Lower lobe of right lung (tissue), 2 donors: ENCODE results near the gene CUBN. TPM values are rescaled to one million over a fixed set of nuclear protein-coding genes. Genes with fewer than 3 reads are reported as not detected.

Experiments
- ATAC-seq, 2 donors: fragments of 200-7000 bp; cut with Tn5 transposase; one replicate each; pipeline ENCODE4 v1.9.1; 2020 to 2022; ENCODE audit warnings: mild to moderate bottlenecking in 2 of 2, moderate library complexity in 2 of 2
- DNase-seq: peaks from one replicate; pipeline ENCODE4 v3.0.0-alpha.2; 2020
- H3K27ac ChIP-seq: fragments of 200-600 bp; one replicate; pipeline ENCODE4 v1.8.0; 2022
- H3K27me3 ChIP-seq: fragments of 200-600 bp; one replicate; pipeline ENCODE4 v1.8.0; 2022; ENCODE audit warnings: low read depth
- H3K36me3 ChIP-seq: fragments of 200-600 bp; one replicate; pipeline ENCODE4 v1.8.0; 2022; ENCODE audit warnings: mild to moderate bottlenecking
- H3K4me1 ChIP-seq: fragments of 200-600 bp; one replicate; pipeline ENCODE4 v1.8.0; 2022
- H3K4me3 ChIP-seq: fragments of 200-600 bp; one replicate; pipeline ENCODE4 v1.8.0; 2022; ENCODE audit warnings: mild to moderate bottlenecking
- H3K9me3 ChIP-seq: fragments of 200-600 bp; one replicate; pipeline ENCODE4 v1.8.0; 2022
- intact Hi-C: fragments of 100-400 bp; cut with DNase I; formaldehyde crosslinking; loops from one replicate; pipeline ENCODE4 v1.11.0; 2022
- total RNA-seq: library from RNA; stranded (reverse); fragmentation: NEBNext Ultra II Directional; extraction: Animal tissue kit (Norgen Biotek cat#: 25700); gene quantifications from one replicate; pipeline ENCODE4 v1.2.1, GENCODE V29; 2021
- TF ChIP-seq, protein P1 (sequence below): fragments of 200-600 bp; IDR thresholded peaks from one replicate; pipeline ENCODE4 v1.8.0; 2022; ENCODE audit warnings: antibody characterized with exemption, mild to moderate bottlenecking
- donor health status: DM: no; HTN: yes; CAD: no; lungs with severe emphysema.

The CUBN gene
- total RNA-seq, 1 donor from 2014 or later, result 2.2 TPM

DNA sequence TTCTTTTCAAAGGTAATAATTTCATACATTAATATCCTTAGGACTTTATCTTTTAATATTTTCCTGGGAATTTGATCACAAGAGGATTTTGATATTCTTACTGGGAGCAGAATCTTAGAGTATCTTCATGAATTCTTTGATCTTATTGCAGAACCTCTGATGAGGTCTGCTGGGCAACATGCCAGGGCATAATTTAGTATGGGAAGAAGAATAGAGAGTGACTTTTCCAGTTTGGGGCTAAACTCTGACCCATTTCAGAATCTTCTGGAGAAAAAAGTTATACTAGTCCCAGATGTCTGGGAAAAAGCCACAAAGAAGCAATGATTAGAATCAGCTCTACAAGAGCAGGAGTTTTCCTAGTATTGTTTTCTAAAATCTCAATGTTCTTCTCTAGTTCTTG lies 284.4 kb downstream of the CUBN start:
- intact Hi-C loops, result loop anchor here (10.0 kb wide), 1 partner anchor 410 kb away; no protein-coding TSS in a partner anchor
- ATAC-seq, result no peak
- peaks cover 3% of the 10 kb centered on the region for H3K4me1 ChIP-seq
- no peak overlapping the region for H3K4me3 ChIP-seq
- DNase-seq, result no peak
- no peaks in the 10 kb centered on the region for H3K27me3 ChIP-seq
- H3K9me3 ChIP-seq, result no peaks in the 10 kb centered on the region
- H3K36me3 ChIP-seq, result no peaks in the 10 kb centered on the region
- TF ChIP-seq, protein P1, sequence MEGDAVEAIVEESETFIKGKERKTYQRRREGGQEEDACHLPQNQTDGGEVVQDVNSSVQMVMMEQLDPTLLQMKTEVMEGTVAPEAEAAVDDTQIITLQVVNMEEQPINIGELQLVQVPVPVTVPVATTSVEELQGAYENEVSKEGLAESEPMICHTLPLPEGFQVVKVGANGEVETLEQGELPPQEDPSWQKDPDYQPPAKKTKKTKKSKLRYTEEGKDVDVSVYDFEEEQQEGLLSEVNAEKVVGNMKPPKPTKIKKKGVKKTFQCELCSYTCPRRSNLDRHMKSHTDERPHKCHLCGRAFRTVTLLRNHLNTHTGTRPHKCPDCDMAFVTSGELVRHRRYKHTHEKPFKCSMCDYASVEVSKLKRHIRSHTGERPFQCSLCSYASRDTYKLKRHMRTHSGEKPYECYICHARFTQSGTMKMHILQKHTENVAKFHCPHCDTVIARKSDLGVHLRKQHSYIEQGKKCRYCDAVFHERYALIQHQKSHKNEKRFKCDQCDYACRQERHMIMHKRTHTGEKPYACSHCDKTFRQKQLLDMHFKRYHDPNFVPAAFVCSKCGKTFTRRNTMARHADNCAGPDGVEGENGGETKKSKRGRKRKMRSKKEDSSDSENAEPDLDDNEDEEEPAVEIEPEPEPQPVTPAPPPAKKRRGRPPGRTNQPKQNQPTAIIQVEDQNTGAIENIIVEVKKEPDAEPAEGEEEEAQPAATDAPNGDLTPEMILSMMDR, result no peak
- H3K27ac ChIP-seq, result no peak overlapping the region

DNA sequence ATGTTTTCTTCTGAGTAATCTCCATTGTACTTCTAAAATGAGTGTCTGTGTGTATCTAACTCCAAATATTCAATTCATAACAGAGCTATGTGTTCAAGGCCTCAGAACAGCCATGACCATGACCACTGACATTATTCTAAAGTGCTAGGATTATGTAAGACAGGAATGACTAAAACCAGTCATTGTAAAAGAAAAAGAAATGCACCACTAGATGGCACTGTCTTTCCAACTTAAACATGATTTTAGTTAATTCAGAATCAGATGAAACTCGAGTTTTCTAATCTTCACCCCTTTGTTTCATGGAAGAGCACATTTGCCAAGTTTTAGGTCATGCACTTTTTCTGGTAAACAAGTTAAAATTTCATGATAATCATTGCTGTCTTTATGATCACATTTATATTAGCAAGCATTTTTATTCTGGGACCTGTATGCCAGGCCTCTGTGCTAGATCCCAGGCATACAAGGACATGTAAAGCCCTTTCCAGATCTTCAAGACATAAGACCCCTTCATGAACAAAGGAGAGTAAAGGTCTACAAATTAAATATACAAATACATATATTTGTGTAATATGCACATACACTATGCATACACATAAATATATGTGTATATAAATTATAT lies 286.2 kb downstream of the CUBN start:
- Histone ChIP-seq H3K4me1 (peaks cover 3% of the 10 kb centered on the region), H3K4me3 (no peak overlapping the region), H3K27me3 (no peaks in the 10 kb centered on the region), H3K9me3 (no peaks in the 10 kb centered on the region), H3K27ac (no peak overlapping the region), H3K36me3 (no peaks in the 10 kb centered on the region)
- TF ChIP-seq, protein P1, result peak; percentile 67
- intact Hi-C loops, result loop anchor here (10.0 kb wide), 1 partner anchor 411 kb away; no protein-coding TSS in a partner anchor
- DNase-seq, result no peak
- ATAC-seq, result peak; percentile 79 to 88

DNA sequence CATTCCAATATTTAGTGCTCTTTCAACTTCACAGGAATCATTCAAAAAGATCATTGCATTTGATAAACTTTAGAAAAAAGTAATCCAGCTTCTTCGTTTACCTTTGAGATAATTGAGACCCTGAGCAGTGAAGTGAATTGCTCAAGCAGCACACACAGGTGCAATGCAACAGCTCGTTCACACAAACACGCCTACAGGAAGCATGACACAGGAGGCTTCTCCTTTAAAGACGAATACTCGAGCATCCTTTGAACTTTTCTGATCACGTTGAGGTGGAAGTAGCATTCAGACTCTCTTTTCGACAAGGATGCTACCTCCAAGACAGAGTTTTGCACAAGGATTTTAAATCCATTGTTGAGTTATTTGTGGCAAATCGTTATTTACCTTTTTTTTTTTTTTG lies 294.4 kb downstream of the CUBN start:
- DNase-seq (no peak), ATAC-seq (no peak)
- intact Hi-C loops, result no loop called here
- no peak overlapping the region for H3K27ac ChIP-seq
- TF ChIP-seq, protein P1, result no peak
- no peaks in the 10 kb centered on the region for H3K27me3 ChIP-seq
- no peaks in the 10 kb centered on the region for H3K36me3 ChIP-seq
- peaks cover 4% of the 10 kb centered on the region for H3K4me1 ChIP-seq
- no peaks in the 10 kb centered on the region for H3K9me3 ChIP-seq
- H3K4me3 ChIP-seq, result no peak overlapping the region

DNA sequence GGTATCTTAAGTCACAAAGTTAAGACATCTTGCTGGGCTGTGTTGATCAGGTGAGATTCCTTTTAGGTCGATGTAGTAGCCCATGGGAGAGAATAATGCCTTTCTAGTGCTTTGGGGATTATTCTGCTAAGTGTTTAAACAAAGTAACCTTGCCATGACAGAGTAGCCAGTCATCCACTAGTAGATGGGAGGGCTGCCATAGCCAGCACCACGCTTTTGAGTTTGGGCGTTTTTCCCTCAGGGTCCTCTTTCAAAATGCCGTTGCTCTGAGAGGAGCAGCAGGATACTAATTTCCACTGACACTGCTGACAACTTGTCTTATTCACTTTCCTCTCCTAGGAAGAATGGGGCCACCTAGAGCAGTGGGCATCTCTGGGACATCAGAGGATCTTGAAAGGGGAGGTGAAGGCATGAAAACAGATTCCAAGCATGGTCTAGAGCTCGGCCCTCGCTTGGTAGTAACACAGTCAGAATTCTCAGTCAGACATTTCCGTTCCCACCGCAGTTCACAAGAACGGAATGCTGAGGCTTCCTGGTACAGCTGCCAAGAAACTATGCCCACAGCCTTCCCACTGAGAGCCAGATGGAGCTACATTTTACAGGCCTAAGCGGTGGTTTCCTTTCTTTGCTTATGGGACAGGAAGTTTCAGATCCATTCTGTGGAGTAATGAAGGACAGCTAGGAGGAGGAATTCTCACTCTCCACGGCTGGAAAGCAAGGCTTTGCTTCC lies 297.1 kb downstream of the CUBN start:
- peak; percentile 47 to 59 for ATAC-seq
- H3K27ac ChIP-seq, result peak overlapping the region; percentile 73

DNA sequence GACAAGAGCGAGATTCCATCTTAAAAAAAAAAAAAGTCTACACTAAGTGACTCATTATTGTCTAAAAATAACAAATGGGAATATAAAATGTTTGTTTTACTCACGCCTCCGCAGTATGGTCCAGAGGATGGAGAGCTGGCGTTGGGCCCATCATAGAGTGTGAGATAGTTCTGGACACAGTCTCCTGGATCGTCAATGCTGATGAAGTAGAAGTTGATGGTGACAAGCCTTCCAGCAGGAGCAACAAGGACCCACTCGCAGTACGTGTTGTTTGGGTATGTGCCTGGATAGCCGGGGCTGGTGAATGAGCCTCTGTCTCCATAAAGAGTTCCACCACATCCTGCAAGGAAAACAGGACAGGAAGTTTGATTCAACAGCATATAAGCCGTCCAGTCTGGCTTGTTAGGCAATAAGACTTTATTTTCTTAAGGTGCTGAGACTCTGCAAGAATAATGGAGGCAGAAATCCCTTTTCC lies 300.9 kb downstream of the CUBN start:
- peaks cover 9% of the 10 kb centered on the region for H3K4me1 ChIP-seq
- DNase-seq (no peak), ATAC-seq (peak in 1 of 2 donors; percentile 48)
- H3K27me3 ChIP-seq, result no peaks in the 10 kb centered on the region
- no peaks in the 10 kb centered on the region for H3K9me3 ChIP-seq
- no peak overlapping the region for H3K4me3 ChIP-seq
- H3K27ac ChIP-seq, result no peak overlapping the region
- intact Hi-C loops, result no loop called here
- TF ChIP-seq, protein P1, result no peak
- H3K36me3 ChIP-seq, result no peaks in the 10 kb centered on the region

More for the DNA sequence above, 297.1 kb downstream of the CUBN start:
- Histone ChIP-seq H3K36me3 (no peaks in the 10 kb centered on the region), H3K4me3 (no peak overlapping the region), H3K9me3 (no peaks in the 10 kb centered on the region), H3K27me3 (no peaks in the 10 kb centered on the region), H3K4me1 (peaks cover 9% of the 10 kb centered on the region)
- intact Hi-C loops, result no loop called here
- no peak for DNase-seq
- TF ChIP-seq, protein P1, result no peak
